ENCODE data around the gene UBE3D.

DNA sequence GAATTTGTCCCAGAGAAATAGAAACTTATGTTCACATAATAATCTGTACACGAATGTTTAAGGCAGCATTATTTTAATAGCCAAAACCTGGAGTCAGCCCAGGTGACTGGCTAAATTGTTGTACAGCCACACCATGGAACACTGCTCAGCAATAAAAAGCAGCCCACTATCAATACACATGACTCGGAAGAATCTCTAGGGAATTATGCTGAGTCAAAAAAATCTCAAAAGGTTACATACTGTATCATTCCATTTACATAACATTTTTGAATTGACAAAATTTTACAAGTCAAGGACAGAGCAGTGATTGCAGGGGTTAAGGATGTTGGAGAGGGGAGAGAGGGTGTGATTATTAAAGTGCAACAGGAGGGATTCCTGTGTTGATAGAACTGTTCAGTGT lies 163.4 kb downstream of the UBE3D start:
- TF ChIP-seq, protein P1, sequence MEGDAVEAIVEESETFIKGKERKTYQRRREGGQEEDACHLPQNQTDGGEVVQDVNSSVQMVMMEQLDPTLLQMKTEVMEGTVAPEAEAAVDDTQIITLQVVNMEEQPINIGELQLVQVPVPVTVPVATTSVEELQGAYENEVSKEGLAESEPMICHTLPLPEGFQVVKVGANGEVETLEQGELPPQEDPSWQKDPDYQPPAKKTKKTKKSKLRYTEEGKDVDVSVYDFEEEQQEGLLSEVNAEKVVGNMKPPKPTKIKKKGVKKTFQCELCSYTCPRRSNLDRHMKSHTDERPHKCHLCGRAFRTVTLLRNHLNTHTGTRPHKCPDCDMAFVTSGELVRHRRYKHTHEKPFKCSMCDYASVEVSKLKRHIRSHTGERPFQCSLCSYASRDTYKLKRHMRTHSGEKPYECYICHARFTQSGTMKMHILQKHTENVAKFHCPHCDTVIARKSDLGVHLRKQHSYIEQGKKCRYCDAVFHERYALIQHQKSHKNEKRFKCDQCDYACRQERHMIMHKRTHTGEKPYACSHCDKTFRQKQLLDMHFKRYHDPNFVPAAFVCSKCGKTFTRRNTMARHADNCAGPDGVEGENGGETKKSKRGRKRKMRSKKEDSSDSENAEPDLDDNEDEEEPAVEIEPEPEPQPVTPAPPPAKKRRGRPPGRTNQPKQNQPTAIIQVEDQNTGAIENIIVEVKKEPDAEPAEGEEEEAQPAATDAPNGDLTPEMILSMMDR (IDR thresholded peaks at IDR 0.05; ENCODE audit: insufficient read depth, low read depth, low read length) = no peak
- no peak for TF ChIP-seq EZH2 (IDR thresholded peaks at IDR 0.05; ENCODE audit: insufficient read depth, low read length)
